Right lung (tissue), 10 donors: ENCODE data around the gene FNDC8. TPM values are rescaled to one million over a fixed set of nuclear protein-coding genes. Genes with fewer than 3 reads are reported as not detected.
A peak's percentile ranks its signal among the peaks of the same experiment; 100 is the strongest.
"Not testable (repeated sequence)": the region's sequence is repeated elsewhere in the genome, so short reads cannot be mapped to it uniquely, and the experiment has no call there.

Experiments
- DNase-seq, 2 donors: peaks; one replicate each; pipeline ENCODE4 v3.0.0-alpha.2; 2013
- long read RNA-seq, 8 donors: transcript quantifications; one replicate each; lab custom pipeline, GENCODE V29; 2026
- polyA plus RNA-seq, 5 donors: library from polyadenylated mRNA; unstranded; fragments of 120-200 nt; gene quantifications; one replicate each; pipeline versions ENCODE4 v1.2.1 to v1.2.3, GENCODE V29; 2013; ENCODE audit warnings: inconsistent platforms in 1 of 5, low replicate concordance in 1 of 5; ENCODE audit not compliant: insufficient read length in 5 of 5, insufficient read depth in 1 of 5

Gene FNDC8
- under 1 TPM in 3 of 5 donors, not detected in 2; 0.14 to 0.41 (median 0.22) TPM for polyA plus RNA-seq
- long read RNA-seq, donor 1, result 0 reads
- long read RNA-seq, donor 2, result 0 reads
- long read RNA-seq, donor 3, result 0 reads
- long read RNA-seq, donor 4, result 0 reads
- long read RNA-seq, donor 5, result 0 reads
- long read RNA-seq, donor 6, result 0 reads
- long read RNA-seq, donor 7, partial matches to known transcripts, result 0 of 5 reads
- long read RNA-seq, donor 7, other reads (novel, unspliced or antisense), result 5 of 5 reads
- long read RNA-seq, donor 8, result 0 reads

DNA sequence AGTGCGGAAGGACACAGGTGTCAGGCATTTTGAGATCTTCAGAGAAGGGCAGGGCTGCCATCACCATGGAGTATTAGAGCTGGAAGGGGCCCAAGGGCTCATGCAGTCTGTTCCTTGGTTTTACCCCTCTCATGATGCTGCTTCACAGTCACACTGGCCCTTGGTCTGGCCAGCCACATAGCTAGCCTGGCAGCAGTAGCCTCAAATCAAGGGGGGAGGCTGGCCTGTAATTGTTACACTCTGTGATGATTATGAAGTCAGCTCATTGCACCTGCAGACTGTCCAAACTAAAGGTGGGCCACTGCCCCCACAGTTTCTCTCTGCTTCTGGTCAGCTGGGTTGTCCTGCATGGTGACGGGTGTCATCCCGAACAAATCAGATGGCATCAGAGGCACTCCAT is at the start of gene FNDC8:
FNDC8 (plus strand) TSS at position 301 of the 400 bp plus-strand sequence; CDS start at position 380, 79 bp downstream.
- DNase-seq, result no peak

DNA sequence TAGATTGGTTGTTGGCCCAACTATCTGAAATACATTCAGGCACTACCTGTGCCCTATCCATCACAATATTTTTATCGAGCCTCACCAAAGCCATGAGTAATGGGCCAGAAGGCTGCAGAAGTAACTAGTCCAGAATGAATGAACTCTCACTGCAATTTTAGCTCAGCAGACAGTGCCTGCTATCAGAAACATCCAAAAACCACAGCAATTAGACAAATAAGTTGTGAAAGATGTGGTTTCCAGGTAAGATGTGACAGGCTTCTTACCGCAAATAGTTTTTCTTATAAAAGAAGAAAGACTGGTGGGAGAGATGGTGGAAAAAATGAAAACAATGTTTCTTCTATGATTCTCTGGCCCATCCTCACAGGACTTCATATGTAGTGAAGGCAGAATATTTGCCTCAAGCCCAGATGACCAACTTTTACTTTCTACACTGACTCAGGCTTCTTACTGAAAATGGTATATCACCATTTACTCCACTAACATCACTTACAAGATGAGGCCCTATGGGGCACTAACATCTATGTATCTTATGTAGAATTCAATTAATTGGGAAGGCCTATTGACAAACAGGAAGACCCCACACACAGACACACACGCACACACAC is 48.1 kb upstream of the FNDC8 start:
- DNase-seq, result no peak

DNA sequence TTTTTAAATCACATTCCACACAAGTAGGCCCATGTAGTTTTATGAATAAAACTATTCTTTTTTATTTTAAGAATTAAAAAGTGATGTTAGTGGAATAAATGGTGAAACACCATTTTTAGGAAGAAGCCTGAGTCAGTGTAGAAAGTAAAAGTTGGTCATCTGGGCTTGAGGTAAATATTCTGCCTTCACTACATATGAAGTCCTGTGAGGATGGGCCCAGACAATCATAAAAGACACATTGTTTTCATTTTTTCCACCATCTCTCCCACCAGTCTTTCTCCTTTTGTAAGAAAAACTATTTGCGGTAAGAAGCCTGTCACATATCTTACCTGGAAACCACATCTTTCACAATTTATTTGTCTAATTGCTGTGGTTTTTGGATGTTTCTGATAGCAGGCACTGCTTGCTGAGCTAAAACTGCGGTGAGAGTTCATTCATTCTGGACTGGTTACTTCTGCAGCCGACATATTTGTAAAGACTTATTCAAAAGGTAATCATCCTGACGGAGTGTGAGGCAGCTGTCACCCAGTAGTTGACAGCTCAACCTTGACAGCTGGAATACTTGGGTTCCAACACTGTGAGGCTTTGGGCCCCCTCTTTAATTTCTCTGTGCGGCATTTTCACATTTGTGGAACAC is 47.3 kb upstream of the FNDC8 start:
- no peak for DNase-seq

DNA sequence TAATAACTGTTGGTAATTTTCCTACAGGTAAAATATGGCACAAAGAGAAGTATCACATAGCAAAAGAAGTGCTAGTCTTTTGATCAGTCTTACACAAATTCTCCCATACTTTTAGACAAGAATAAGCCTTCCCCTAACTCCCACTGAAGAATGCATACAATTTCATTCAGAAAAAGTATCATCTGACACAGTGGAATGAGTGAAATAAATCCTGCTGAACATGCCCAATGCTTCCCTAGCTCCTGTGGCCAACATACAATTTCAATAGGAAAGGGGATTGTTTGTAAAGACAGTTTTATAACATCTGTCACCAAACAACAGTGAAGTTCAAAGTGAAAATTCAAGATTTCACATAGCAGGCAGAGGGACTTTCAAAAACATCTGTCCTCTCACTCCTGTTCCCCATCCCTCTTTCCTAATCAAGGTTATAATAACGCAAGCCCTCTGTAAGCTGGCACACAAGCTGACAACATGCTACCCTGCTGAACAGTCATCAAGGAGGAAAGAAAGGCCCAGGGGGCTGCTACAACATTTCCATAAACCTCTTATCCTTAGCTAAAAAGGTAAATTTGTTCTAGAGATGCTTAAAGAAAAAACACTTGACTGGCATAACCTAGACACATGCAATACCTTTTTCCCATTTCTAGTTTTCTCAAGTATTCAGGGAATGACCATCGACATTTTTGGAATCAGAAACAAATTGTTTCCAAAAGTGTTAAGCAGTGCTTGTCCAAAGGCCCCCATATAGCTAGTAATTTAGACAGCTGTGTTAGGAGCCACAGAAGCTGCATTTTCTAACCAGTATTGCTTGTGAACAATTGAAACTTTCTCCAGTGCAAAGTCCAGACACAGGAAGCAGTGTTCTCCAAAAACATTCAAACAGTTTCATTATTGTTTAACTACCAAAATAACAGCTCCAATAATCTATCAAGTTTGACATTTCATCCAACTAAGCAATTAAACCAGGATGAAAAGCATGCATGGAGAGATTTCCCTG is 46.4 kb upstream of the FNDC8 start:
- DNase-seq, result no peak

DNA sequence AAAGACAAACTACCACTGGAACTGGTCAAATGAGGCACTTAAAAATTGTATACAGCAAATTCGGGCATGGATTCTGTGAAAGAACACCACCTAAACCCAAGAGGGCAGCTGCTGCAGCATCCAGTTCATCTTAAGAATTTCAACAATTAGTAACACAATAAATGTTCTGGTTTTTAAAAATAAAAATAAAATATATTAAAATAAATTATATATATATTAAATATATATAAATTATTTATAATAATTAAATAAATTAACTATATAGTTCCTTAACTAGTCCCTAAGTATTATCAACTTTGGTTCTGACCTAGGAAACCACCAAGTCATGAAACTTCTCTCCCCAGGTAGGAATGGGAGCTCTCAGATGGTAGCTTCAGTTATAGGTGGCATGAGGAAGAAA is 44.5 kb upstream of the FNDC8 start:
- DNase-seq, result no peak

DNA sequence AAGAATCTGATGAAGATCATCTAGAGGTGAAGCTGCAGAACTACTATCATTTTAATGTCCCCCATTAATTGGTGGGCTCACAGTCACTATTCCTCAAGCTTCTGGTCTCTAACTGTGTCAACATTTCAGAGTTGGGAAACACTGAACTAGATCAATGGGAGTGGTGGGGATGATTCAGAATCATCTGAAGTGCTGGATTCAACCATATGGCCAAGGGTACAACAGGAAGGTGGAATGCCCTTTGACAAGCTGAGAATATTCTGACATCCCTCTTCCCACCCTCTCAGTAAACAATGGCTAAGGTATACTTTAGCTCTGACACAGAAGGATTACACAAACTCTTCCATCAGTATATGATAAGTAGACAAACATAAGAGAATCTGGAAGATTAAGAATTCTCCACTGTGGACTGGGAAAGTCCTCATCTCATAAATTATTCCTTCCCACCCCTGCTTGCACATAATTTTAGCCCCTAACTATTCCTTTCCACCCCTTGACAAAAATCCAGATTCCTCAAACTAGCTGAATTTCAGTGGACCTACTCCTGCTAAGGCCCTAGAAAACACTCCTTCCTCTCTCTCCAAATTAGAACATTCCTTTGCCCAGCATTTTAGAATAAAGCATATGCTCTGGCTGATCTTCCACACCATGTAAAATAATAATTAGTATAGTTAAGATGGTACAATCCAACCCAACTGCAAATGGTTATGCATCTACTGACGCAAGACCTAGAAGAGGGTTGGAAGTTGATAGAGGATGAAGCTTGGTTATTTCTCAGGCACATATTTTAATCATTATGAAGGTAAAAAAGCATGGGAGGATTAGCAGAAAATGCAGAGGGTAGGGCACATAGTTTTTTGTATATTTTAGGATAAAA is 41.6 kb upstream of the FNDC8 start:
- DNase-seq, result no peak

DNA sequence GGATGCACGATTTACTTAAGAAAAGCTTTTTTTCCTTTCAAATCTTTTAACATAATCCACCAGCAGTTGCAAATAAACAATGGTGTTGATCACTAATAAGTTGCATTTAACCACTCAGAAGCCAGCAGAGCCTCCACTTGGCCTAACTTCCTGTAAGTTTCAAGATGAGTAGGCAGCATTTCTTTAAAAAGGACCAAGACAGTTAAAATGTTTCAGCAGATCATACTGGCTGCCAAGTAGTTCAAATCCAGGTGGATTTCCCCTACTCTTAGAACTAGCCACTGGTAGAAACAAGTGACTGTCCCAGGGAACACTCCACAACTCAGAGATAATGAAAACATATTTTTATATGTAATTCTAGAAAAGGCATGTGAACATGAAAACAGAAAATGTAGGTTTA is 40.9 kb upstream of the FNDC8 start:
- no peak for DNase-seq

DNA sequence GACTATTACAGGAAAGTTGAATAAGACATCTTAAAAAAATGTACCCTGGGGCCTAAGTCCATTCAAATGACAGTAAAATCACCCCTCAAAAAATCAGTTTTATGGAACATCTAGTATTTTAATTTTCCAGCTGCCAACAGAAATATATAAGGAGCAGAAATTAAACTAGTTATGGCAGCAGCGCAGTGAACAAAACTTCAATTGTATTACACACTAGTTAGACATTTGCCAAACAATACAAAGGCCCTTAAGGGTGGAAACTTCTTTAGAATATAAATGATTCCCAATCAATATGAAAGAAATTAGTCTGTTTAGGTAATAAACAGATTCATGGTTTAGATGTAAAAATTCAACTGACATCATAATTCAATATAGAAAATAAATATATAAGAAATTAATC is 39.8 kb upstream of the FNDC8 start:
- DNase-seq, result no peak

DNA sequence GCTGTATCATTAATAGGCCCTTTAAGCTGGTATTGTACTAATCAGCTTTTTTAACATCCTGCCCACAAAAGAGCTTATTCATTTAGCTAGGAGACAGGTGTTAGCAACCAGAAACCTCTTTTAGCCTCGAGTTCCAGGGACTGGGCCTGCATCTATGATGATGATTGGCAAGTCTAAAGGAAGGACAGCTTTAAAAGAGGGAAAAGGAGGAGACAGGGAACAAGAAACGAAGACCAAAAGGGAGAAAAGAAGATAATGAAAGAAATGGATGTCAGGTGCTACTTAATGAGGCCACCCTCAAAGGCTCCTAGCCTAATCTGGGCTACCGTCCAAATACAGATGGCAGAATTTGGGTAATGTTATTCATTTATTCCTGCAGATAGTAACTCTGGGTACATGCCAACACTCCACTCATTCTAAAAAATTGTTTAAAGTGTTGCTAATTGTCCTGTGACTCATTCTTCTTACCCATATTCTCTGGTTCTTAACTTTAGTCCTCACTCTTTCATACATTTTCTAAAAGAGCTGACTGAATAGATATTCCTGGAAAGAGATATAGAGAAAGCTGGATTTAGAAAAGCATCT is 39.2 kb upstream of the FNDC8 start:
- no peak for DNase-seq

DNA sequence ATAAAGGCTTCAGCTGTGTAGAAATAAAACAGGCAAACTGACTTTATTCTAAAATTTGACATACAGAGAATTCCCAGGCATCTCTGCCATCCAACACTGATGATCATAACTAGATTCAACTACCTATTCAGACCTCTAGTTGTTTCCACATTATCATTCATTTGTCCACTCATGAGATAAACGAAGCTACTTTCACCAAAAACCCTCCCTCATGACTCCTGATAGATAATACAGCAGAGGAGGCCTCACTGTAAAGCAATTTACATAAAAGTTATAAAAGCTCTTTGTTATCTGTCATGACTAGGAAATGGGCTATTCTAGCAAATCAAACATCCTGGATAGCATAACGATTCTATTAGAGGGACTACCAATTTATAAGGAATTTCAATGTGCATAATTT is 38.3 kb upstream of the FNDC8 start:
- DNase-seq, result no peak

DNA sequence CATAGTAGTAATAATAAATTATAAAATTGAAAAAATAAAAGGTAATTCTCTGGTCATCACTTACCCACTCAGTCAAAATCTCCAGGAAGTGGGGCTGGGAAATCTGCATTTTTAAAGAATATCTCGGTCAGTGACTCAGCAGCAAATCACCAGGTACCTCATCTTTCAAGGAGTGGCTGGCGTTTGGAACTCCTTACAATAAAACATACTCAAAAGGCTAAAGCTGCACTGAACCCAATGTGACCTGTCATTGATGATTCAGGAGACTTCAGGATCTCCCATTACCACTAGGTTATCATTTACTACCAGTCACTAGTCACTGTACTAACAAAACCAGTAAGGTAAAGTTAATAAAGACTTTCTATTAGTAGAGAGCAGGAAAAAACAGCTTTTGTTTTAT is 36.4 kb upstream of the FNDC8 start:
- DNase-seq, result no peak

DNA sequence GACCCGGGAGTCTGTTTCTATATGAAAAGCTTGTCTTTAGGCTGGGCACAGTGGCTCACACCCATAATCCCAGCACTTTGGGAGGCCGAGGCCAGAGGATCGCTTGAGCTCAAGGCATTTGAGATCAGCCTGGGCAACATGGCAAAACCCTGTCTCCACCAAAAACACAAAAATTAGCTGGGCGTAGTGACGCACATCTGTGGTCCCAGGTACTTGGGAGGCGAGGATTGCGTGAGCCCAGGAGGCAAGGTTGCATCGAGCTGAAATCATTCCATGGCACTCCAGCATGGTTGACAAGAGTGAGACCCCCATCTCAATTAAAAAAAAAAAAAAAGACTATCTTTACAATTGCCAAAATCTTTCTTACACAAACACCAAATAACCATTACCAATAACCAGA is 35.3 kb upstream of the FNDC8 start:
- no peak for DNase-seq

DNA sequence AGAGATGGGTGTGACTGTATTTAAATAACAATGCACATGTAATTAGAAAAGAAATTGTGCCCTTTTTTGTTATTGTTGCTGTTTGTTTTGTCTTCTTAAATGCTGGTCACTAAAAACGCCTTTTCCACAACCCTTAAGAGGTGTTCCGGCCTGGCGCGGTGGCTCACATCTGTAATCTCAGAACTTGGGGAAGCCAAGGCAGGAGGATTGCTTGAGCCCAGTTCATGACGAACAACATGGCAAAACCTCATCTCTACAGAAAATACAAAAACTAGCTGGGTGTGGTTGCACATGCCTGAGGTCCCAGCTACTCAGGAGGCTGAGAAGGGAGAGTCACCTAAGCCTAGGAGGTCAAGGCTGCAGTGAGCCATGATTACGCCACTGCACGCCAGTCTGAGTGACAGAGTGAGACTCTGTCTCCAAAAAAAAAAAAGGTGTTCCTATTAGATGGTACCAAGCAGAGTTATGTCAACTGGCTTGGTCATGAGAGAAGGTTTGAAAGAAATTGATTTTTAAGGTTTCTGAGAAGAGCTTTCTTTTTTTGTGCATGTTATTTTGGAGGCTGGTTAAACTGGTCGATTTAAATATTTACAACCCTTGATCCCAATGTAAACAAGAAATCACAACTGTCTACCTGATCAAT is 34.4 kb upstream of the FNDC8 start:
- DNase-seq, result no peak

DNA sequence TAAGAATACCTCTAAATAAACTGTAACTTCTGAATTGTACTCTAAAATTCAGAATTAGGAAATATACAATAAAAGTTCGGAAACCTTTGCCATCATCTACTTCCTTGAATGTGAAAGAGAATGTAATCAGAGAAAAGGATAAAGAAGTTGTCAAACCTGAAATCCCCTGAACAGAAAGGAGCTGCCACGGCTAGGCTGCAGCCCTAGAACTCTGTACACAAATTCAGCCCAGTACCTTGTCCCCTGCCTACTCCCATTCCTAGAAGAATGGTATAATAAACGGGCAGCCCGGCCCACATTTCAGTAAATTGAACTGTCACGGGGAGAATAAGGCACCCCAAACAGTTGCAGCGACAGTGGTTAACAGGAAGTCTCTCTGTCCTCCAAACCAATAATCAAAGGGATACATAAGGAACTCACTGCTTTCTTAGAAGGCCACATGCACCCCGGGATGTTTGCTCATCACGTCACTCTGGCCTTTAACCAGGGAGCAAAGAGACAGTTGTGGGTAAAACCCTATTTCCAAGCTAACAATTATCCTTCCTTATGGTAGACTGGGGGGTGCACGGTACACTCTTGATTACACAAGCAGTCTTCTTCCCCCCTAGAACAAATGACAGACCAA is 33.6 kb upstream of the FNDC8 start:
- peak; percentile 15 to 27 for DNase-seq

DNA sequence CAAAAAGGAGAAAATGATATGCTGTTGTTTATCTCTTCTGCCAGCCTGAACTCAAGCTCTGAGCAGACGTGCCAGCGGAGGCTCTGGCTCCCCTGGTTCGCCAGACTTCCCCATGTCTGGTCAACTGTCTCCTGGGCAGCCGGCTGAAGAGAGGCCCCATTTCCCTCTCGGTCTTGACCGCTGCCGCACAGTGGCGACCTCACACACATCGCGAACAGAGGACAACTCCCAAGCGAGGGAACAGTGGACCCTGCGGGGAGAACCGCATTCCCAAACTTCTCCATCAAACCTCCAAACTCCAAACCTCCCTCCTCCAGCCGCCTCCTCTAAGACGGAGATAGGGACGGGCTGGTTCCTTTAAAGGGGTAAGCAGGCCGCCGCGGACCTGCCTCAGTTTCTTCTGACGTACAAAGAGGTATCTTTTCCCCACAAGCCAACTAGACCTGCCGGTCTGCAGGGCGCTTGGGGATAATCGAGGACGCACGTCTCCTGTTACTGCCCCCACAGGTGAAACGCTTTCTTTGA is 33.0 kb upstream of the FNDC8 start:
- peak; percentile 47 to 52 for DNase-seq

DNA sequence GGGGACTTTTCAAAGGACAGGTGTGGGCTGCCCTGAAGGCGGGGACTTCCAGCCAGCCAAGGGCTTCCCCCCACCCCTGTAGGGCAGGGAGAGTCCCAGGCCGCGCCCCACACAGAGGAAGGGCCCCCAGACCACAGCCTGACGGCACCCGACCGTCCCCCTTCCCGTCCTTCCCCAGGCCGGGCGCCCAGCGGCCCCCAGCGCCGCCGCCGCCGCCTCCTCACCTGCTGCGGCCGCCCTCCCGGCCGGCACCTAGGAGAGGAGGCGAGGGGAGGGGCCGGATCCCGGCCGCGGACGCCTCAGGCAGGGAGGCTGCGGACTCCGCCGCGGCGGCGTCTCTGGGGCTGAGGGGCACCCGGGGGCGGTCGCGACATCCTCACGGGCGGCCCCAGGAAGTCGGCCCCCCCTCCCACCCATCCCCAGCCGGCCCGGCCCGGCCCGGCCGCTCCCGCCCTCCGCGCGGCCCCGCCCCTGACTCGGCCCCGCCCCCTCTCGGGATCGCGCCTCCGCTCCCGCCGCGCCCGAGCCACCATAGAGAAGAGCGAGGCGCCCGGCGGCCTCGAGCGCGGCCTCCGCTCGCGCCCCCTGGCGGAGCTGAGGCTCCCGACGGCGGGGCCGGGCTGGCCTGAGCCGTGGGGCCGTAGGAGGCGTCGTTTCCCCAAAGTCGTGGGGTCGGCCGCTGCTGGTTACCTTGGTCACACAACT is 32.4 kb upstream of the FNDC8 start:
- DNase-seq, result peak; percentile 82 to 85

DNA sequence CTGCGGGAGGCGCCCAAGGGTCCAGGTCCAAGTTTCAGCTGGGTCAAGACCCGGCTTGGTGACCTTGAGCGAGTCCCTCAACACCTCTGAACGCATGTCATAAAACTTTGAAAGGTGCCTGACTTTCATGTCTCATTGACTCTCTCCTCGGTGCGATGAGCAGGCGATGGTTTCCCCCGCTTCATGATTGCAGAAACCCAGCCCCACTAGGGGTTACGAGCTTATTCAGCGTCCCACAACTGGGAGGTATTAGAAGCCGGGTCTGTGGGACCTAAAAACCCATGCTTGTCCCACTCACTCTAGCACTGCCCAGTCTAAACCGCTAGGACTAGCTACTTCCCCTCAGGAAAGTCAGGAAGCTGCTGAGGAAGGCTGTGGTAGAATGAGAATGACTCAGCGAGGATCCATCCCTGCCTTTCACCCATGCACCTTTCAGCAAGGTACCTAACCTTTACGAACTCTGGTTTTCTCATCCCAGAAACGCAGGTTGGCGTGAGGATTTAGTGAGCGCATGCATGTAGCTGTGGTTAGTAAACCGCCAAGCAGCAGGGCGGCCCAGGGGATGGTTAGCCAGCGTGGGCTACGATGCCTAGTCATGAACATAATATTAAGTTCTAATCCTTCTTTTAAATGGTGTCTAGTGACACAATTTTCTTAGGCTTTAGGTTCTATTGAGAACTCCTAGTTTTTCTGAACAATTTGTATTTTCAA is 31.7 kb upstream of the FNDC8 start:
- peak in 1 of 2 donors; percentile 2 for DNase-seq

DNA sequence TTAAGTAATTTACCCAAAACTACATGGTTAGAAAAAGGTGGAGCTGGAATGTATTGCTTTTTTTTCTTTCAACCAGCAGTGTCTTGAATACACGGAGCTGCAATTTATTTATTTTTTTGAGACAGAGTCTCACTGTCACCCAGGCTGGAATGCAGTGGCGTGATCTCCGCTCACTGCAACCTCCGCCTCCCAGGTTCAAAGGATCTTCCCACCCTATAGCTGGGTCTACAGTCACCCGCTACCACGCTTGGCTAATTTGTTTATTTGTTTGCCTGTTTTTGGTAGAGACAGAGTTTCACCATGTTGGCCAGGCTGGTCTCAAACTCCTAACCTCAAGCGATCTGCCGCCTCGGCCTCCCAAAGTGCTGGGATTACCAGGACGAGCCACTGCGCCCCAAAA is 30.7 kb upstream of the FNDC8 start:
- not testable (repeated sequence) for DNase-seq
